Loucy (cell line): Measurements from ENCODE around the gene M1AP.
A peak's percentile ranks its signal among the peaks of the same experiment; 100 is the strongest.

Experiments
- H2AFZ ChIP-seq: fragments of 200-600 bp; sonication (generic); 2 replicates; pipeline ENCODE4 v1.6.0; 2016; ENCODE audit warnings: antibody characterized with exemption, mild to moderate bottlenecking, low read length, moderate library complexity
- H3F3A ChIP-seq: fragments of 200-600 bp; 2 replicates; pipeline ENCODE4 v1.6.0; 2016; ENCODE audit warnings: antibody characterized with exemption, low read depth, mild to moderate bottlenecking
- H3K27me3 ChIP-seq: fragments of 200-600 bp; sonication (generic); 2 replicates; pipeline ENCODE4 v1.6.1; 2014; ENCODE audit warnings: low read length, mild to moderate bottlenecking; ENCODE audit not compliant: insufficient read depth, poor library complexity, severe bottlenecking
- H3K36me3 ChIP-seq: fragments of 200-600 bp; sonication (generic); 2 replicates; pipeline ENCODE4 v1.6.1; 2016; ENCODE audit warnings: low read length; ENCODE audit not compliant: insufficient read depth
- H3K4me1 ChIP-seq: fragments of 200-600 bp; sonication (generic); 2 replicates; pipeline ENCODE4 v1.5.1; 2014; ENCODE audit warnings: low read length, mild to moderate bottlenecking; ENCODE audit not compliant: insufficient read depth, poor library complexity, severe bottlenecking
- H3K4me2 ChIP-seq: fragments of 200-600 bp; sonication (generic); 2 replicates; pipeline ENCODE4 v1.6.0; 2014; ENCODE audit warnings: antibody characterized with exemption, low read length, low read depth, mild to moderate bottlenecking; ENCODE audit not compliant: poor library complexity, severe bottlenecking
- H3K4me3 ChIP-seq: fragments of 200-600 bp; sonication (generic); 2 replicates; pipeline ENCODE4 v1.5.1; 2014; ENCODE audit warnings: low read length, mild to moderate bottlenecking, mixed read lengths; ENCODE audit not compliant: poor library complexity, severe bottlenecking
- H3K79me2 ChIP-seq: fragments of 200-600 bp; sonication (generic); 2 replicates; pipeline ENCODE4 v1.6.1; 2014; ENCODE audit warnings: low read length; ENCODE audit not compliant: insufficient read depth
- H3K9ac ChIP-seq: fragments of 200-600 bp; sonication (generic); 2 replicates; pipeline ENCODE4 v1.6.0; 2014; ENCODE audit warnings: mild to moderate bottlenecking, low read depth, low read length, moderate library complexity; ENCODE audit not compliant: poor library complexity, severe bottlenecking
- H3K9me2 ChIP-seq: fragments of 200-600 bp; sonication (generic); replicated peaks from 2 replicates; pipeline ENCODE4 v1.6.1; 2016; ENCODE audit warnings: low read depth, low read length, mixed read lengths
- H3K9me3 ChIP-seq: fragments of 200-600 bp; sonication (generic); 2 replicates; pipeline ENCODE4 v1.6.1; 2014; ENCODE audit warnings: mild to moderate bottlenecking, antibody characterized with exemption, low read length, low read depth; ENCODE audit not compliant: insufficient read depth
- H4K20me1 ChIP-seq: fragments of 200-600 bp; sonication (generic); 2 replicates; pipeline ENCODE4 v1.6.0; 2014; ENCODE audit warnings: antibody characterized with exemption, low read length, mild to moderate bottlenecking; ENCODE audit not compliant: insufficient read depth, poor library complexity, severe bottlenecking
- CTCF ChIP-seq: fragments of 200-600 bp; sonication (generic); conservative IDR thresholded peaks from 2 replicates; pipeline ENCODE4 v1.5.1; 2014; ENCODE audit warnings: mild to moderate bottlenecking, antibody characterized with exemption, low read length
- EZH2phosphoT487 ChIP-seq: fragments of 200-600 bp; IDR thresholded peaks from 2 replicates; pipeline ENCODE4 v1.6.1; 2018; ENCODE audit warnings: antibody characterized with exemption, mild to moderate bottlenecking, moderate library complexity, borderline replicate concordance

M1AP gene

GRCh38 chr2:74526649-74527230, 121.4 kb downstream of the M1AP start:
- H3K4me3 ChIP-seq: no peak overlapping the region
- peaks cover 50% of the 10 kb centered on the region for H3K79me2 ChIP-seq
- H3K36me3 ChIP-seq: peaks cover 17% of the 10 kb centered on the region; the same call in 1 of the 2 replicates
- H3K27me3 ChIP-seq: peaks cover 4% of the 10 kb centered on the region
- H3K9me2 ChIP-seq: no peaks in the 10 kb centered on the region
- 0 out of 2 replicates have a peak, but pooled peaks cover 3% of the 10 kb centered on the region for H3F3A ChIP-seq
- no peak for TF ChIP-seq EZH2phosphoT487
- no peak for TF ChIP-seq CTCF
- H4K20me1 ChIP-seq: peaks cover 18% of the 10 kb centered on the region
- peaks cover 31% of the 10 kb centered on the region for H3K4me1 ChIP-seq
- H3K9me3 ChIP-seq: no peaks in the 10 kb centered on the region
- no peak overlapping the region for H3K9ac ChIP-seq
- H2AFZ ChIP-seq: no peak overlapping the region
- peak overlapping the region; percentile 100 for H3K4me2 ChIP-seq

- TF ChIP-seq CTCF (no peak), EZH2phosphoT487 (no peak)
- Histone ChIP-seq H3K9ac (no peak within 1 kb of the TSS), H3K4me1 (peaks cover 24% of the 10 kb centered on the region), H2AFZ (no peak within 1 kb of the TSS), H3K36me3 (peaks cover 17% of the 10 kb centered on the region; the same call in 1 of the 2 replicates), H3K9me3 (no peaks in the 10 kb centered on the region), H3K4me3 (no peak within 1 kb of the TSS), H3K4me2 (peak within 1 kb of the TSS; percentile 100), H3K9me2 (no peaks in the 10 kb centered on the region), H4K20me1 (peaks cover 18% of the 10 kb centered on the region), H3F3A (0 out of 2 replicates have a peak, but pooled peaks cover 3% of the 10 kb centered on the region), H3K27me3 (peaks cover 4% of the 10 kb centered on the region), H3K79me2 (peaks cover 42% of the 10 kb centered on the region)
Measured at GRCh38 chr2:74525717-74526648, 122.1 kb downstream of the M1AP start, which contains the start of gene DQX1. DQX1 (minus strand) TSS chr2:74526231; CDS start chr2:74525729, 502 bp downstream.

- Histone ChIP-seq H3K36me3 (peaks cover 17% of the 10 kb centered on the region; the same call in 1 of the 2 replicates), H3F3A (0 out of 2 replicates have a peak, but pooled peaks cover 3% of the 10 kb centered on the region), H3K27me3 (peaks cover 2% of the 10 kb centered on the region), H2AFZ (no peak overlapping the region), H3K4me2 (no peak overlapping the region), H3K4me3 (no peak overlapping the region), H3K79me2 (peaks cover 34% of the 10 kb centered on the region), H4K20me1 (peaks cover 18% of the 10 kb centered on the region), H3K9ac (no peak overlapping the region), H3K9me2 (no peaks in the 10 kb centered on the region), H3K4me1 (peaks cover 20% of the 10 kb centered on the region), H3K9me3 (no peaks in the 10 kb centered on the region)
- TF ChIP-seq EZH2phosphoT487 (no peak), CTCF (no peak)
Measured at GRCh38 chr2:74524955-74525716, 123.0 kb downstream of the M1AP start.
